ENCODE data around the gene SLC8A2.

The SLC8A2 gene

GRCh38 chr19:47505506-47505905 lies 33.8 kb upstream of the SLC8A2 start:
- Histone ChIP-seq H3F3A (ENCODE audit: insufficient read depth, low read length) (no peaks in the 10 kb centered on the region), H3K27ac (ENCODE audit: low read depth, low read length, poor library complexity, severe bottlenecking) (no peak overlapping the region), H3K9ac (ENCODE audit: low read length) (no peak overlapping the region), H3K9me3 (ENCODE audit: low read length) (no peaks in the 10 kb centered on the region), H3K36me3 (ENCODE audit: insufficient read depth, low read length) (peaks cover 40% of the 10 kb centered on the region; the same call in 1 of the 2 replicates), H3K4me3 (ENCODE audit: low read depth, low read length, poor library complexity, severe bottlenecking) (no peak overlapping the region), H4K20me1 (ENCODE audit: insufficient read depth, low read length) (no peaks in the 10 kb centered on the region), H3K79me2 (ENCODE audit: insufficient read depth, low read length) (0 out of 2 replicates have a peak, but pooled peaks cover 8% of the 10 kb centered on the region), H3K4me2 (ENCODE audit: low read length) (no peak overlapping the region), H2AFZ (ENCODE audit: low read length) (no peak overlapping the region), H3K9me2 (ENCODE audit: low read depth, low read length) (no peaks in the 10 kb centered on the region), H3K27me3 (ENCODE audit: insufficient read depth, low read length) (no peaks in the 10 kb centered on the region), H3K4me1 (ENCODE audit: insufficient read depth, low read length, severe bottlenecking) (no peaks in the 10 kb centered on the region)
- TF ChIP-seq, protein P1, sequence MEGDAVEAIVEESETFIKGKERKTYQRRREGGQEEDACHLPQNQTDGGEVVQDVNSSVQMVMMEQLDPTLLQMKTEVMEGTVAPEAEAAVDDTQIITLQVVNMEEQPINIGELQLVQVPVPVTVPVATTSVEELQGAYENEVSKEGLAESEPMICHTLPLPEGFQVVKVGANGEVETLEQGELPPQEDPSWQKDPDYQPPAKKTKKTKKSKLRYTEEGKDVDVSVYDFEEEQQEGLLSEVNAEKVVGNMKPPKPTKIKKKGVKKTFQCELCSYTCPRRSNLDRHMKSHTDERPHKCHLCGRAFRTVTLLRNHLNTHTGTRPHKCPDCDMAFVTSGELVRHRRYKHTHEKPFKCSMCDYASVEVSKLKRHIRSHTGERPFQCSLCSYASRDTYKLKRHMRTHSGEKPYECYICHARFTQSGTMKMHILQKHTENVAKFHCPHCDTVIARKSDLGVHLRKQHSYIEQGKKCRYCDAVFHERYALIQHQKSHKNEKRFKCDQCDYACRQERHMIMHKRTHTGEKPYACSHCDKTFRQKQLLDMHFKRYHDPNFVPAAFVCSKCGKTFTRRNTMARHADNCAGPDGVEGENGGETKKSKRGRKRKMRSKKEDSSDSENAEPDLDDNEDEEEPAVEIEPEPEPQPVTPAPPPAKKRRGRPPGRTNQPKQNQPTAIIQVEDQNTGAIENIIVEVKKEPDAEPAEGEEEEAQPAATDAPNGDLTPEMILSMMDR (IDR thresholded peaks at IDR 0.05; ENCODE audit: low read length), result no peak
- TF ChIP-seq EZH2 (IDR thresholded peaks at IDR 0.05; ENCODE audit: borderline replicate concordance, low read length), result no peak

DNA sequence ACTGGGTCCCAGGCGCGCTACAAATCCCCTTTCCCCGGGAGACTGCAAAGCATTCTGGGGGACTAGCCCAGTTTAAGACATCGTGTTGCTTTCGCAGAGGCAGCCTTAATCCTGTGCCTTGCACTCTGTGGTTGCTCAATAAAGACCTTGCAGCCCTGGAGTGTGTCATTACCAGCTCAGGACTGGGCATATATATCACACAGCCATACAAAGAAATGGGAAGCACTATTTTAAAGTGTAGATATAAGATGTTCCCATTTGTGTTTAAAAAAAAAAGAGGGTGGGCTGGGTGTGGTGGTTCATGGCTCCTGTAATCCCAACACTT lies 32.1 kb upstream of the SLC8A2 start:
- Histone ChIP-seq H3K27ac (ENCODE audit: low read depth, low read length, poor library complexity, severe bottlenecking) (no peak overlapping the region), H3K36me3 (ENCODE audit: insufficient read depth, low read length) (peaks cover 41% of the 10 kb centered on the region; the same call in 1 of the 2 replicates), H4K20me1 (ENCODE audit: insufficient read depth, low read length) (no peaks in the 10 kb centered on the region), H3K9me2 (ENCODE audit: low read depth, low read length) (no peaks in the 10 kb centered on the region), H3K4me3 (ENCODE audit: low read depth, low read length, poor library complexity, severe bottlenecking) (no peak overlapping the region), H3K4me2 (ENCODE audit: low read length) (no peak overlapping the region), H3K27me3 (ENCODE audit: insufficient read depth, low read length) (no peaks in the 10 kb centered on the region), H3K79me2 (ENCODE audit: insufficient read depth, low read length) (no peaks in the 10 kb centered on the region), H2AFZ (ENCODE audit: low read length) (no peak overlapping the region), H3K4me1 (ENCODE audit: insufficient read depth, low read length, severe bottlenecking) (no peaks in the 10 kb centered on the region), H3F3A (ENCODE audit: insufficient read depth, low read length) (no peaks in the 10 kb centered on the region), H3K9me3 (ENCODE audit: low read length) (no peaks in the 10 kb centered on the region), H3K9ac (ENCODE audit: low read length) (no peak overlapping the region)
- no peak for TF ChIP-seq EZH2 (IDR thresholded peaks at IDR 0.05; ENCODE audit: borderline replicate concordance, low read length)
- TF ChIP-seq, protein P1 (IDR thresholded peaks at IDR 0.05; ENCODE audit: low read length), result no peak

- H3K79me2 ChIP-seq (ENCODE audit: insufficient read depth, low read length), result no peaks in the 10 kb centered on the region
- H3K9ac ChIP-seq (ENCODE audit: low read length), result no peak overlapping the region
- no peak overlapping the region for H3K4me3 ChIP-seq (ENCODE audit: low read depth, low read length, poor library complexity, severe bottlenecking)
- H3K9me2 ChIP-seq (ENCODE audit: low read depth, low read length), result no peaks in the 10 kb centered on the region
- no peak overlapping the region for H3K4me2 ChIP-seq (ENCODE audit: low read length)
- H3F3A ChIP-seq (ENCODE audit: insufficient read depth, low read length), result no peaks in the 10 kb centered on the region
- no peaks in the 10 kb centered on the region for H3K27me3 ChIP-seq (ENCODE audit: insufficient read depth, low read length)
- peaks cover 41% of the 10 kb centered on the region; the same call in 1 of the 2 replicates for H3K36me3 ChIP-seq (ENCODE audit: insufficient read depth, low read length)
- TF ChIP-seq, protein P1 (IDR thresholded peaks at IDR 0.05; ENCODE audit: low read length), result no peak
- TF ChIP-seq EZH2 (IDR thresholded peaks at IDR 0.05; ENCODE audit: borderline replicate concordance, low read length), result no peak
- H4K20me1 ChIP-seq (ENCODE audit: insufficient read depth, low read length), result no peaks in the 10 kb centered on the region
- no peaks in the 10 kb centered on the region for H3K4me1 ChIP-seq (ENCODE audit: insufficient read depth, low read length, severe bottlenecking)
- no peak overlapping the region for H2AFZ ChIP-seq (ENCODE audit: low read length)
- H3K27ac ChIP-seq (ENCODE audit: low read depth, low read length, poor library complexity, severe bottlenecking), result no peak overlapping the region
- no peaks in the 10 kb centered on the region for H3K9me3 ChIP-seq (ENCODE audit: low read length)
Observed at GRCh38 chr19:47503130-47503825, 31.6 kb upstream of the SLC8A2 start.
